ENCODE measurements around the gene ZNF491. TPM values are rescaled to one million over a fixed set of nuclear protein-coding genes. Genes with fewer than 3 reads are reported as not detected.
"Not testable (repeated sequence)": the region's sequence is repeated elsewhere in the genome, so short reads cannot be mapped to it uniquely, and the experiment has no call there.

The ZNF491 gene
- polyA plus RNA-seq, 4 donors: 0.45 to 1.9 (median 0.96) TPM

GRCh38 chr19:11766597-11767591 lies 31.4 kb upstream of the ZNF491 start, which contains the start of gene ZNF441:
ZNF441 (plus strand) TSS chr19:11767000; CDS start chr19:11767194, 194 bp downstream.
- H3K4me3 ChIP-seq (ENCODE audit: low read depth in 1 of 3, low read length in 3 of 3): peak within 1 kb of the TSS; percentile 53 to 72 (median 70)
- peak within 1 kb of the TSS; percentile 79 to 92 (median 86) for H3K27ac ChIP-seq (ENCODE audit: low read depth in 1 of 3, low read length in 2 of 3)
- H3K27me3 ChIP-seq (ENCODE audit: control insufficient read depth in 3 of 3, insufficient read depth in 3 of 3, low read length in 3 of 3): no peaks in the 10 kb centered on the region
- WGBS, 3 donors: 0 to 1% (median 0%) methylated on average over 55 to 61 of the region's 61 CpGs
- FAIRE-seq (no peak), DNase-seq (peak; percentile 98 to 99)
- peaks cover 0 to 12% (median 3%) of the 10 kb centered on the region in 3 donors for H3K4me1 ChIP-seq (ENCODE audit: control insufficient read depth in 3 of 3, insufficient read depth in 2 of 3, low read depth in 1 of 3, low read length in 2 of 3)
- H3K9me3 ChIP-seq (ENCODE audit: control insufficient read depth in 2 of 2, insufficient read depth in 1 of 2, low read depth in 1 of 2, low read length in 1 of 2): peaks cover 0 to 11% of the 10 kb centered on the region in 2 donors
- no peaks in the 10 kb centered on the region for H3K36me3 ChIP-seq (ENCODE audit: control insufficient read depth in 3 of 3, insufficient read depth in 2 of 3, low read depth in 1 of 3, low read length in 3 of 3)

GRCh38 chr19:11767633-11768133 lies 30.6 kb upstream of the ZNF491 start:
- Histone ChIP-seq H3K27me3 (ENCODE audit: control insufficient read depth in 3 of 3, insufficient read depth in 3 of 3, low read length in 3 of 3) (no peaks in the 10 kb centered on the region), H3K4me1 (ENCODE audit: control insufficient read depth in 3 of 3, insufficient read depth in 2 of 3, low read depth in 1 of 3, low read length in 2 of 3) (peaks cover 0 to 12% (median 3%) of the 10 kb centered on the region in 3 donors), H3K4me3 (ENCODE audit: low read depth in 1 of 3, low read length in 3 of 3) (peak overlapping the region; percentile 53 to 72 (median 70)), H3K9me3 (ENCODE audit: control insufficient read depth in 2 of 2, insufficient read depth in 1 of 2, low read depth in 1 of 2, low read length in 1 of 2) (peaks cover 0 to 18% of the 10 kb centered on the region in 2 donors), H3K36me3 (ENCODE audit: control insufficient read depth in 3 of 3, insufficient read depth in 2 of 3, low read depth in 1 of 3, low read length in 3 of 3) (peaks cover 0 to 3% (median 0%) of the 10 kb centered on the region in 3 donors), H3K27ac (ENCODE audit: low read depth in 1 of 3, low read length in 2 of 3) (peak overlapping the region; percentile 79 to 92 (median 86))
- FAIRE-seq: no peak
- DNase-seq: peak; percentile 72 to 83
- WGBS, 3 donors: 0 to 1% (median 1%) methylated on average over 20 of the region's 20 CpGs

- DNase-seq: no peak
- FAIRE-seq: no peak
- WGBS, 3 donors: 95 to 99% (median 96%) methylated on average over 4 of the region's 4 CpGs
Observed at GRCh38 chr19:11769995-11770394, 28.3 kb upstream of the ZNF491 start.

DNA sequence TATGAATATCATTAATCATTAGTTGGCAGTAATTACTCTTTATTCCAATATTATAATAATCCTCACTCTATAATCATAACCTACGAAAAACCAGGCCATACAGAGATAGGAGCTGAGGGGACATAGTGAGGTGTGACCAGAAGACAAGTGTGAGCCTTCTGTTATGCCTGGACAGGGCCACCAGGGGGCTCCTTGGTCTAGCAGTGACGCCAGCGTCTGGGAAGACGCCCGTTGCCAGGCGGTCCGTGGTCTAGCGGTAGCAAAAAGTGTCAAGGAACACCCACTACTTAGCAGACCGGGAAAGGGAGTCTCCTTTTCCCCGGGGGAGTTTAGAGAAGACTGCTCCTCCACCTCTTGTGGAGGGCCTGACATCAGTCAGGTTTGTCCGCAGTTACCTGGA lies 26.8 kb upstream of the ZNF491 start:
- H3K27me3 ChIP-seq (ENCODE audit: control insufficient read depth in 3 of 3, insufficient read depth in 3 of 3, low read length in 3 of 3); H3K27ac ChIP-seq (ENCODE audit: low read depth in 1 of 3, low read length in 2 of 3); H3K36me3 ChIP-seq (ENCODE audit: control insufficient read depth in 3 of 3, insufficient read depth in 2 of 3, low read depth in 1 of 3, low read length in 3 of 3); H3K4me3 ChIP-seq (ENCODE audit: low read depth in 1 of 3, low read length in 3 of 3); H3K4me1 ChIP-seq (ENCODE audit: control insufficient read depth in 3 of 3, insufficient read depth in 2 of 3, low read depth in 1 of 3, low read length in 2 of 3); DNase-seq; FAIRE-seq: not testable (repeated sequence)
- WGBS, 3 donors: 75 to 87% (median 84%) methylated on average over 11 of the region's 11 CpGs
- H3K9me3 ChIP-seq (ENCODE audit: control insufficient read depth in 2 of 2, insufficient read depth in 1 of 2, low read depth in 1 of 2, low read length in 1 of 2): peaks cover 0 to 31% of the 10 kb centered on the region in 2 donors

More at GRCh38 chr19:11769995-11770394, 28.3 kb upstream of the ZNF491 start:
- peaks cover 0 to 5% (median 0%) of the 10 kb centered on the region in 3 donors for H3K36me3 ChIP-seq (ENCODE audit: control insufficient read depth in 3 of 3, insufficient read depth in 2 of 3, low read depth in 1 of 3, low read length in 3 of 3)
- peaks cover 0 to 12% (median 3%) of the 10 kb centered on the region in 3 donors for H3K4me1 ChIP-seq (ENCODE audit: control insufficient read depth in 3 of 3, insufficient read depth in 2 of 3, low read depth in 1 of 3, low read length in 2 of 3)
- no peak overlapping the region for H3K4me3 ChIP-seq (ENCODE audit: low read depth in 1 of 3, low read length in 3 of 3)
- H3K27ac ChIP-seq (ENCODE audit: low read depth in 1 of 3, low read length in 2 of 3): no peak overlapping the region
- peaks cover 0 to 22% of the 10 kb centered on the region in 2 donors for H3K9me3 ChIP-seq (ENCODE audit: control insufficient read depth in 2 of 2, insufficient read depth in 1 of 2, low read depth in 1 of 2, low read length in 1 of 2)
- no peaks in the 10 kb centered on the region for H3K27me3 ChIP-seq (ENCODE audit: control insufficient read depth in 3 of 3, insufficient read depth in 3 of 3, low read length in 3 of 3)

DNA sequence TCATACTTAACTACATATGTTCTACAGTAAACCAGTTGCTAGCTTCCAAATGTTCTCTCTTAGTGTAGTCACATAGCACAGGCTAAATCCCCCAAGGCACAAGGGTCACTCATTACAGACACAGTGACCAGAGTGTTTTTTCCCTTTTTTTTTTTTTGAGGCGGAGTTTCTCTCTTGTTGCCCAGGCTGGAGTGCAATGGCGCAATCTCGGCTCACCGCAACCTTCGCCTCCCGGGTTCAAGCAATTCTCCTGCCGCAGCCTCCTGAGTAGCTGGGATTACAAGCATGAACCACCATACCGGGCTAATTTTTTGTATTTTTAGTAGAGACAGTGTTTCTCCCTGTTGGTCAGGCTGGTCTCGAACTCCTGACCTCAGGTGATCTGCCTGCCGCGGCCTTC lies 21.7 kb upstream of the ZNF491 start:
- H3K27ac ChIP-seq (ENCODE audit: low read depth in 1 of 3, low read length in 2 of 3); FAIRE-seq; H3K4me3 ChIP-seq (ENCODE audit: low read depth in 1 of 3, low read length in 3 of 3); DNase-seq; H3K27me3 ChIP-seq (ENCODE audit: control insufficient read depth in 3 of 3, insufficient read depth in 3 of 3, low read length in 3 of 3); H3K4me1 ChIP-seq (ENCODE audit: control insufficient read depth in 3 of 3, insufficient read depth in 2 of 3, low read depth in 1 of 3, low read length in 2 of 3): not testable (repeated sequence)
- WGBS, 3 donors: 97 to 98% (median 97%) methylated on average over 11 of the region's 11 CpGs
- peaks cover 19 to 33% (median 22%) of the 10 kb centered on the region in 3 donors for H3K36me3 ChIP-seq (ENCODE audit: control insufficient read depth in 3 of 3, insufficient read depth in 2 of 3, low read depth in 1 of 3, low read length in 3 of 3)
- peaks cover 7 to 56% of the 10 kb centered on the region in 2 donors for H3K9me3 ChIP-seq (ENCODE audit: control insufficient read depth in 2 of 2, insufficient read depth in 1 of 2, low read depth in 1 of 2, low read length in 1 of 2)

DNA sequence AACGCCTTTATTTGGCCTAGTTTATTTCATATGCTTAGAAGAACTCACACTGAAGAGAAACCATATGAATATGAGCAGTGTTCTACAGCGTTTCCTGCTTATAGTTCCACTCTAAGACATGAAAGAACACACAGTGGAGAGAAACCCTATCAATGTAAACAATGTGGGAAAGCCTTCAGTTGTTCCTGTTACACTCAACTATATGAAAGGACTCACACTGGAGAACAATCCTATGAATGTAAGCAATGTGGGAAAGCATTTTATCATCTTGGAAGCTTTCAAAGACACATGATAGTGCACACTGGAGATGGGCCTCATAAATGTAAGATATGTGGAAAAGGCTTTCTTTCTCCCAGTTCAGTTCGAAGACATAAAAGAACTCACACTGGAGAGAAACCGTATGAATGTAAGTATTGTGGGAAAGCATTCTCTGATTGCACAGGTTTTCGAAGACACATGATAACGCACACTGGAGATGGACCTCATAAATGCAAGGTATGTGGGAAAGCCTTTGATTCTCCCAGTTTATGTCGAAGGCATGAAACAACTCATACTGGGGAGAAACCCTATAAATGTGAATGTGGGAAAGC lies 17.8 kb upstream of the ZNF491 start:
- peaks cover 7 to 49% of the 10 kb centered on the region in 2 donors for H3K9me3 ChIP-seq (ENCODE audit: control insufficient read depth in 2 of 2, insufficient read depth in 1 of 2, low read depth in 1 of 2, low read length in 1 of 2)

DNA sequence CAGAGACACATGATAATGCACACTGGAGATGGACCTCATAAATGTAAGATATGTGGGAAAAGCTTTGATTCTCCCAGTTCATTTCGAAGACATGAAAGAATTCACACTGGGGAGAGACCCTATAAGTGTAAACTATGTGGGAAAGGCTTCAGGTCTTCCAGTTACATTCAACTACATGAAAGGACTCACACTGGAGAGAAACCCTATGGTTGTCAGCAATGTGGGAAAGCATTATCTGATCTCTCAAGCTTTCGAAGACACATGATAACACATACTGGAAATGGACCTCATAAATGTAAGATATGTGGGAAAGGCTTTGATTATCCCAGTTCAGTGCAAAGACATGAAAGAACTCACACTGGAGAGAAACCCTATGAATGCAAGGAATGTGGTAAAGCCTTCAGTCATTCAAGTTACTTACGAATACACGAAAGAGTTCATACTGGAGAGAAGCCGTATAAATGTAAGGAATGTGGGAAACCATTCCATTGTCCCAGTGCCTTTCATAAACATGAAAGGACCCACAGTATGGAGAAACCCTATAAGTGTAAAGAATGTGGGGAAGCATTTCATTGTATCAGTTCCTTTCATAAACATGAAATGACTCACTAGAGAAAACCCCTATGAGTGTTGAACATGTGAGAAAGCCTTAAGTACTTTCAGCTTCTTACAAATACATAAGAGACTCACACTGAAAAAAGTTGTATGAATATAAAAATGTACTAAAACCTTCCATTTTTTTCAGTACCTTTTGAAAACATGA lies 16.8 kb upstream of the ZNF491 start:
- no peak for DNase-seq
- WGBS, 3 donors: 95 to 99% (median 96%) methylated on average over 5 of the region's 5 CpGs
- peaks cover 0 to 2% (median 0%) of the 10 kb centered on the region in 3 donors for H3K27me3 ChIP-seq (ENCODE audit: control insufficient read depth in 3 of 3, insufficient read depth in 3 of 3, low read length in 3 of 3)
- peaks cover 7 to 52% of the 10 kb centered on the region in 2 donors for H3K9me3 ChIP-seq (ENCODE audit: control insufficient read depth in 2 of 2, insufficient read depth in 1 of 2, low read depth in 1 of 2, low read length in 1 of 2)
- peaks cover 14 to 33% (median 22%) of the 10 kb centered on the region in 3 donors for H3K36me3 ChIP-seq (ENCODE audit: control insufficient read depth in 3 of 3, insufficient read depth in 2 of 3, low read depth in 1 of 3, low read length in 3 of 3)
- FAIRE-seq: no peak
- H3K4me3 ChIP-seq (ENCODE audit: low read depth in 1 of 3, low read length in 3 of 3): no peak overlapping the region
- H3K4me1 ChIP-seq (ENCODE audit: control insufficient read depth in 3 of 3, insufficient read depth in 2 of 3, low read depth in 1 of 3, low read length in 2 of 3): no peaks in the 10 kb centered on the region
- no peak overlapping the region for H3K27ac ChIP-seq (ENCODE audit: low read depth in 1 of 3, low read length in 2 of 3)

More for the DNA sequence above, 17.8 kb upstream of the ZNF491 start:
- Histone ChIP-seq H3K27ac (ENCODE audit: low read depth in 1 of 3, low read length in 2 of 3) (no peak overlapping the region), H3K4me1 (ENCODE audit: control insufficient read depth in 3 of 3, insufficient read depth in 2 of 3, low read depth in 1 of 3, low read length in 2 of 3) (no peaks in the 10 kb centered on the region), H3K36me3 (ENCODE audit: control insufficient read depth in 3 of 3, insufficient read depth in 2 of 3, low read depth in 1 of 3, low read length in 3 of 3) (peaks cover 14 to 33% (median 22%) of the 10 kb centered on the region in 3 donors), H3K27me3 (ENCODE audit: control insufficient read depth in 3 of 3, insufficient read depth in 3 of 3, low read length in 3 of 3) (peaks cover 0 to 2% (median 0%) of the 10 kb centered on the region in 3 donors), H3K4me3 (ENCODE audit: low read depth in 1 of 3, low read length in 3 of 3) (no peak overlapping the region)
- no peak for FAIRE-seq
- no peak for DNase-seq
- WGBS, 3 donors: 97 to 98% (median 98%) methylated on average over 7 of the region's 7 CpGs

Data from small intestine (tissue), 7 donors.